ENCODE data around the gene GNAL. TPM values are rescaled to one million over a fixed set of nuclear protein-coding genes. Genes with fewer than 3 reads are reported as not detected.

The GNAL gene
- total RNA-seq, 1 donor from 2014 or later = 4.5 TPM

GRCh38 chr18:11866764-11867163 lies 177.7 kb downstream of the GNAL start:
- Mint-ChIP-seq H3K4me3 (ENCODE audit: unreplicated experiment) (no peak overlapping the region), H3K27me3 (ENCODE audit: low read depth, unreplicated experiment) (peaks cover 6% of the 10 kb centered on the region), H3K36me3 (ENCODE audit: low read depth, unreplicated experiment) (no peaks in the 10 kb centered on the region), H3K9me3 (ENCODE audit: unreplicated experiment) (no peaks in the 10 kb centered on the region), H3K27ac (ENCODE audit: unreplicated experiment) (no peak overlapping the region), H3K4me1 (ENCODE audit: low read depth, unreplicated experiment) (peaks cover 2% of the 10 kb centered on the region)
- H3K36me3 ChIP-seq (ENCODE audit: insufficient read depth, low read length) = no peaks in the 10 kb centered on the region
- H3K27ac ChIP-seq (ENCODE audit: low read depth, low read length) = no peak overlapping the region
- no peaks in the 10 kb centered on the region for H3K9me3 ChIP-seq (ENCODE audit: insufficient read depth, low read depth, low read length)
- no peak overlapping the region for H3K4me3 ChIP-seq (ENCODE audit: insufficient read depth, low read depth, low read length)
- H3K4me2 ChIP-seq (ENCODE audit: low read length) = no peak overlapping the region
- no peaks in the 10 kb centered on the region for H4K20me1 ChIP-seq (ENCODE audit: insufficient read depth, low read length)
- FAIRE-seq (no peak), DNase-seq (ENCODE audit: low read depth) (no peak)
- no peaks in the 10 kb centered on the region for H3K27me3 ChIP-seq (ENCODE audit: insufficient read depth, low read length)
- H3K4me1 ChIP-seq (ENCODE audit: insufficient read depth, low read length) = no peaks in the 10 kb centered on the region
- TF ChIP-seq EZH2 (IDR thresholded peaks at IDR 0.05; ENCODE audit: insufficient read depth, low read length) (no peak), CTCF (IDR thresholded peaks at IDR 0.05; ENCODE audit: insufficient read depth, low read depth, low read length) (no peak)
- no peaks in the 10 kb centered on the region for H3K79me2 ChIP-seq (ENCODE audit: insufficient read depth, low read length)
- no peak overlapping the region for H2AFZ ChIP-seq (ENCODE audit: low read depth, low read length)
- H3K9ac ChIP-seq (ENCODE audit: low read length) = no peak overlapping the region

DNA sequence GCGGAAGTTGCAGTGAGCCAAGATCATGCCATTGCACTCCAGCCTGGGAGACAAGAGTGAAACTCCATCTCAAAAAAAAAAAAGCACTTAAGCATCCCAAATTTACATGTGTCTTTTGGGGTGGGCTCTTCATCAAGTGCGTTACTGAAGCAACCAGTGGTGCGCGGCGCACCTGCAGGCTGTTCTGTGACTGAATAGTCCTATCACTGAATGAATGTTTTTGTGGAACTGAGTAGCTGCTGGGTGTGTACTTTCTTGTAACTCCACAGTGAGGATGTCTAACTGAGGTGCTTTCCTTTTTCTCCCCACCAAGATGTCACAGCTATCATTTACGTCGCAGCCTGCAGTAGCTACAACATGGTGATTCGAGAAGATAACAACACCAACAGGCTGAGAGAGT lies 179.2 kb downstream of the GNAL start:
- no peaks in the 10 kb centered on the region for H3K4me1 Mint-ChIP-seq (ENCODE audit: low read depth, unreplicated experiment)
- H3K36me3 ChIP-seq (ENCODE audit: insufficient read depth, low read length) = no peaks in the 10 kb centered on the region
- peaks cover 6% of the 10 kb centered on the region for H3K27me3 Mint-ChIP-seq (ENCODE audit: low read depth, unreplicated experiment)
- H3K9ac ChIP-seq (ENCODE audit: low read length) = no peak overlapping the region
- no peaks in the 10 kb centered on the region for H3K79me2 ChIP-seq (ENCODE audit: insufficient read depth, low read length)
- no peaks in the 10 kb centered on the region for H3K36me3 Mint-ChIP-seq (ENCODE audit: low read depth, unreplicated experiment)
- no peak overlapping the region for H3K4me2 ChIP-seq (ENCODE audit: low read length)
- no peak overlapping the region for H3K27ac Mint-ChIP-seq (ENCODE audit: unreplicated experiment)
- TF ChIP-seq CTCF (IDR thresholded peaks at IDR 0.05; ENCODE audit: insufficient read depth, low read depth, low read length) (no peak), EZH2 (IDR thresholded peaks at IDR 0.05; ENCODE audit: insufficient read depth, low read length) (no peak)
- DNase-seq (ENCODE audit: low read depth) (no peak), FAIRE-seq (no peak)
- no peaks in the 10 kb centered on the region for H3K4me1 ChIP-seq (ENCODE audit: insufficient read depth, low read length)
- no peak overlapping the region for H3K4me3 Mint-ChIP-seq (ENCODE audit: unreplicated experiment)
- H3K27ac ChIP-seq (ENCODE audit: low read depth, low read length) = no peak overlapping the region
- H3K4me3 ChIP-seq (ENCODE audit: insufficient read depth, low read depth, low read length) = no peak overlapping the region
- H4K20me1 ChIP-seq (ENCODE audit: insufficient read depth, low read length) = no peaks in the 10 kb centered on the region
- H3K27me3 ChIP-seq (ENCODE audit: insufficient read depth, low read length) = no peaks in the 10 kb centered on the region
- no peaks in the 10 kb centered on the region for H3K9me3 ChIP-seq (ENCODE audit: insufficient read depth, low read depth, low read length)
- H2AFZ ChIP-seq (ENCODE audit: low read depth, low read length) = no peak overlapping the region
- no peaks in the 10 kb centered on the region for H3K9me3 Mint-ChIP-seq (ENCODE audit: unreplicated experiment)

DNA sequence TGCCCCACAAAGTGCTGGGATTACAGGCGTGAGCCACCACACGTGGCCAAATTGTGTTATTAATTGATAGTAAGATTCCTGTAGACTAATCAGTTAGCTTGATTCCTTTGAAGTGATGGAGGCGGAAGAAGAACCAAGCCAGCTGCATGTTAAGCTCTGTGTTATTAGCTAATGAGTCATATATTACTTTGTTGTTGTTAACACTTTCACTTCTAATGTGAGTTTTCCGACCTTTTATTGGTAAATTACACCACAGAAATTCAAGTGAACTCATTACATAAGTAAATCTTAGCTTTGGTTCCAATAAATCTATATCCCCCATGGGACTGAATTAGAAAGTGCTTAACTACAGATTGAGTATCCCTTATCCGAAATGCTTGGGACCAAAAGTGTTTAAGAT lies 182.4 kb downstream of the GNAL start:
- Histone ChIP-seq H3K4me2 (ENCODE audit: low read length) (no peak overlapping the region), H2AFZ (ENCODE audit: low read depth, low read length) (no peak overlapping the region), H3K9ac (ENCODE audit: low read length) (no peak overlapping the region), H3K4me3 (ENCODE audit: insufficient read depth, low read depth, low read length) (no peak overlapping the region), H3K9me3 (ENCODE audit: insufficient read depth, low read depth, low read length) (no peaks in the 10 kb centered on the region), H4K20me1 (ENCODE audit: insufficient read depth, low read length) (no peaks in the 10 kb centered on the region), H3K27me3 (ENCODE audit: insufficient read depth, low read length) (no peaks in the 10 kb centered on the region), H3K4me1 (ENCODE audit: insufficient read depth, low read length) (no peaks in the 10 kb centered on the region), H3K27ac (ENCODE audit: low read depth, low read length) (no peak overlapping the region), H3K79me2 (ENCODE audit: insufficient read depth, low read length) (no peaks in the 10 kb centered on the region), H3K36me3 (ENCODE audit: insufficient read depth, low read length) (no peaks in the 10 kb centered on the region)
- H3K4me3 Mint-ChIP-seq (ENCODE audit: unreplicated experiment) = no peak overlapping the region
- peaks cover 6% of the 10 kb centered on the region for H3K9me3 Mint-ChIP-seq (ENCODE audit: unreplicated experiment)
- H3K27ac Mint-ChIP-seq (ENCODE audit: unreplicated experiment) = no peak overlapping the region
- H3K27me3 Mint-ChIP-seq (ENCODE audit: low read depth, unreplicated experiment) = peaks cover 5% of the 10 kb centered on the region
- DNase-seq (ENCODE audit: low read depth) = no peak
- FAIRE-seq = no peak
- TF ChIP-seq EZH2 (IDR thresholded peaks at IDR 0.05; ENCODE audit: insufficient read depth, low read length) (no peak), CTCF (IDR thresholded peaks at IDR 0.05; ENCODE audit: insufficient read depth, low read depth, low read length) (no peak)
- peaks cover 9% of the 10 kb centered on the region for H3K36me3 Mint-ChIP-seq (ENCODE audit: low read depth, unreplicated experiment)
- H3K4me1 Mint-ChIP-seq (ENCODE audit: low read depth, unreplicated experiment) = no peaks in the 10 kb centered on the region
